Fibroblast of the conjunctiva (primary cell): ENCODE measurements around the gene SAMD4A.
"Not testable (repeated sequence)": the region's sequence is repeated elsewhere in the genome, so short reads cannot be mapped to it uniquely, and the experiment has no call there.

Experiments used
- DNase-seq: peaks from one replicate; pipeline ENCODE4 v3.0.0-alpha.2; 2010; ENCODE audit warnings: low read depth

The SAMD4A gene

GRCh38 chr14:54734966-54735365 lies 168.0 kb downstream of the SAMD4A start:
- DNase-seq, result no peak

- DNase-seq, result no peak
Observed at GRCh38 chr14:54735424-54735823, 168.5 kb downstream of the SAMD4A start.

GRCh38 chr14:54737132-54737711 lies 170.3 kb downstream of the SAMD4A start:
- no peak for DNase-seq

GRCh38 chr14:54738009-54738408 lies 171.1 kb downstream of the SAMD4A start:
- DNase-seq, result no peak

GRCh38 chr14:54739514-54739913 lies 172.6 kb downstream of the SAMD4A start:
- DNase-seq, result no peak

- no peak for DNase-seq
Observed at GRCh38 chr14:54742492-54743350, 175.8 kb downstream of the SAMD4A start.

- no peak for DNase-seq
Observed at GRCh38 chr14:54743382-54743781, 176.5 kb downstream of the SAMD4A start.

- no peak for DNase-seq
Observed at GRCh38 chr14:54746019-54746418, 179.1 kb downstream of the SAMD4A start.

GRCh38 chr14:54747616-54748015 lies 180.7 kb downstream of the SAMD4A start:
- DNase-seq, result no peak

- DNase-seq, result no peak
Observed at GRCh38 chr14:54749180-54749579, 182.3 kb downstream of the SAMD4A start.

GRCh38 chr14:54749727-54750126 lies 182.8 kb downstream of the SAMD4A start:
- DNase-seq, result no peak

- DNase-seq, result not testable (repeated sequence)
Observed at GRCh38 chr14:54752611-54753010, 185.7 kb downstream of the SAMD4A start.

GRCh38 chr14:54753396-54753795 lies 186.5 kb downstream of the SAMD4A start:
- DNase-seq, result not testable (repeated sequence)

GRCh38 chr14:54754116-54754622 lies 187.2 kb downstream of the SAMD4A start:
- no peak for DNase-seq

GRCh38 chr14:54754623-54755386 lies 187.9 kb downstream of the SAMD4A start:
- DNase-seq, result no peak

GRCh38 chr14:54756656-54757392 lies 189.9 kb downstream of the SAMD4A start:
- DNase-seq, result no peak

GRCh38 chr14:54758041-54758440 lies 191.1 kb downstream of the SAMD4A start:
- no peak for DNase-seq

- no peak for DNase-seq
Observed at GRCh38 chr14:54759982-54760585, 193.2 kb downstream of the SAMD4A start.

- DNase-seq, result no peak
Observed at GRCh38 chr14:54760866-54761575, 194.1 kb downstream of the SAMD4A start.

GRCh38 chr14:54761835-54762234 lies 194.9 kb downstream of the SAMD4A start:
- no peak for DNase-seq

- no peak for DNase-seq
Observed at GRCh38 chr14:54762296-54762695, 195.4 kb downstream of the SAMD4A start.
